Uterus (tissue), 2 donors: ENCODE data around the gene INTS1.

ENCODE experiments used
- POLR2A ChIP-seq, 2 donors: fragments of 450-650 bp; IDR thresholded peaks; one replicate each; pipeline ENCODE4 v1.6.1; 2016; ENCODE audit warnings: antibody characterized with exemption in 2 of 2, mild to moderate bottlenecking in 1 of 2, moderate library complexity in 1 of 2
- TF ChIP-seq, protein P1 (sequence below), 4 experiments: fragments of 200-600 bp in 2 of 4; fragments of 450-650 bp in 2 of 4; sonication (generic) in 2 of 4; IDR thresholded peaks; one replicate each; pipeline ENCODE4 v1.5.1; 2016 to 2019; ENCODE audit warnings: antibody characterized with exemption in 4 of 4, mild to moderate bottlenecking in 2 of 4, moderate library complexity in 1 of 4

DNA sequence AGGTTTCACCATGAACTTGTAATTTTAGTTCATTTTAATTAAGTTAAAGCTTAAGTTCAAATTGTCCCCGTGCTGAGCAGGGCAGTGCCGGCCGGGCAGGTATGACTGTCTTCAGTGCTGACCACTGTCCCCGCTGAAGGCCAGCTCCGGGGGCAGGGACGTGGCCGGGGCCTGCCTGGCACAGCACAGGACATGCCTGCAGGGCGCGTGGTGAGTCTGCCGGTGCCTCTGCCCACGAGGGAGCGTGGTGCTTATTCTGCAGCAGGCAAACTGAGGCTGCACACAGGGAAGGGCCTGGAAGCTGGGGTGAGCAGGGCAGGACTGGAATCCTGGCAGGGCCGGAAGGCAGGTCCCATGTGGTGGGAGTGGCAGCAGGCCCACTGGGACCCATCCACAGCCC, 54.7 kb downstream of the INTS1 start:
- TF ChIP-seq, protein P1, sequence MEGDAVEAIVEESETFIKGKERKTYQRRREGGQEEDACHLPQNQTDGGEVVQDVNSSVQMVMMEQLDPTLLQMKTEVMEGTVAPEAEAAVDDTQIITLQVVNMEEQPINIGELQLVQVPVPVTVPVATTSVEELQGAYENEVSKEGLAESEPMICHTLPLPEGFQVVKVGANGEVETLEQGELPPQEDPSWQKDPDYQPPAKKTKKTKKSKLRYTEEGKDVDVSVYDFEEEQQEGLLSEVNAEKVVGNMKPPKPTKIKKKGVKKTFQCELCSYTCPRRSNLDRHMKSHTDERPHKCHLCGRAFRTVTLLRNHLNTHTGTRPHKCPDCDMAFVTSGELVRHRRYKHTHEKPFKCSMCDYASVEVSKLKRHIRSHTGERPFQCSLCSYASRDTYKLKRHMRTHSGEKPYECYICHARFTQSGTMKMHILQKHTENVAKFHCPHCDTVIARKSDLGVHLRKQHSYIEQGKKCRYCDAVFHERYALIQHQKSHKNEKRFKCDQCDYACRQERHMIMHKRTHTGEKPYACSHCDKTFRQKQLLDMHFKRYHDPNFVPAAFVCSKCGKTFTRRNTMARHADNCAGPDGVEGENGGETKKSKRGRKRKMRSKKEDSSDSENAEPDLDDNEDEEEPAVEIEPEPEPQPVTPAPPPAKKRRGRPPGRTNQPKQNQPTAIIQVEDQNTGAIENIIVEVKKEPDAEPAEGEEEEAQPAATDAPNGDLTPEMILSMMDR (IDR thresholded peaks at IDR 0.05): no peak
- TF ChIP-seq POLR2A (IDR thresholded peaks at IDR 0.05): no peak
